ENCODE results near the gene SLC9B1. TPM values are rescaled to one million over a fixed set of nuclear protein-coding genes. Genes with fewer than 3 reads are reported as not detected.
A peak's percentile ranks its signal among the peaks of the same experiment; 100 is the strongest.
"Not testable (repeated sequence)": the region's sequence is repeated elsewhere in the genome, so short reads cannot be mapped to it uniquely, and the experiment has no call there.

Gene SLC9B1
- total RNA-seq, 1 donor from 2014 or later: 0.86 TPM

GRCh38 chr4:102897610-102898009, 121.9 kb downstream of the SLC9B1 start:
- intact Hi-C loops (cut with DNase I); DNase-seq (ENCODE audit: low spot score): not testable (repeated sequence)

- intact Hi-C loops (cut with DNase I); DNase-seq (ENCODE audit: low spot score): not testable (repeated sequence)
Observed at GRCh38 chr4:102896547-102896946, 123.0 kb downstream of the SLC9B1 start.

- intact Hi-C loops (cut with DNase I): not testable (repeated sequence)
Observed at GRCh38 chr4:102889866-102890265, 129.6 kb downstream of the SLC9B1 start.

GRCh38 chr4:102888570-102888969, 130.9 kb downstream of the SLC9B1 start:
- intact Hi-C loops (cut with DNase I); DNase-seq (ENCODE audit: low spot score): not testable (repeated sequence)

More at GRCh38 chr4:102889866-102890265, 129.6 kb downstream of the SLC9B1 start:
- DNase-seq (ENCODE audit: low spot score): not testable (repeated sequence)

GRCh38 chr4:102883278-102883677, 136.2 kb downstream of the SLC9B1 start:
- DNase-seq (ENCODE audit: low spot score): no peak
- intact Hi-C loops (cut with DNase I): no loop called here

- intact Hi-C loops (cut with DNase I): no loop called here
- DNase-seq (ENCODE audit: low spot score): no peak
Observed at GRCh38 chr4:102881343-102881742, 138.2 kb downstream of the SLC9B1 start.

- no peak for DNase-seq (ENCODE audit: low spot score)
- intact Hi-C loops (cut with DNase I): no loop called here
Observed at GRCh38 chr4:102878901-102879300, 140.6 kb downstream of the SLC9B1 start.

- DNase-seq (ENCODE audit: low spot score); intact Hi-C loops (cut with DNase I): not testable (repeated sequence)
Observed at GRCh38 chr4:102878349-102878748, 141.2 kb downstream of the SLC9B1 start.

- intact Hi-C loops (cut with DNase I); DNase-seq (ENCODE audit: low spot score): not testable (repeated sequence)
Observed at GRCh38 chr4:102877477-102878106, 141.9 kb downstream of the SLC9B1 start.

- DNase-seq (ENCODE audit: low spot score): no peak
- intact Hi-C loops (cut with DNase I): no loop called here
Observed at GRCh38 chr4:102871772-102872171, 147.7 kb downstream of the SLC9B1 start.

- intact Hi-C loops (cut with DNase I): loop anchor here (1.0 to 10.0 kb wide), 5 partner anchors 42 to 367 kb away; partner anchors contain the start of genes BDH2, MANBA, NFKB1 and SLC9B1
- no peak for DNase-seq (ENCODE audit: low spot score)
Observed at GRCh38 chr4:102869569-102870197, 149.8 kb downstream of the SLC9B1 start.

GRCh38 chr4:102868781-102869568, 150.5 kb downstream of the SLC9B1 start, which contains the start of gene CISD2:
CISD2 (plus strand) TSS chr4:102868992; CDS start chr4:102869085, 93 bp downstream.
- peak; percentile 97 for DNase-seq (ENCODE audit: low spot score)
- intact Hi-C loops (cut with DNase I): loop anchor here (1.0 to 10.0 kb wide), 5 partner anchors 42 to 367 kb away; partner anchors contain the start of genes BDH2, MANBA, NFKB1 and SLC9B1

- no peak for DNase-seq (ENCODE audit: low spot score)
- intact Hi-C loops (cut with DNase I): loop anchor here (2.0 to 10.0 kb wide), 4 partner anchors 106 to 366 kb away; partner anchors contain the start of genes BDH2, MANBA, NFKB1 and SLC9B1
Observed at GRCh38 chr4:102868153-102868780, 151.2 kb downstream of the SLC9B1 start.

GRCh38 chr4:102867278-102868152, 152.0 kb downstream of the SLC9B1 start:
- no peak for DNase-seq (ENCODE audit: low spot score)
- intact Hi-C loops (cut with DNase I): loop anchor here (2.0 to 10.0 kb wide), 4 partner anchors 105 to 365 kb away; partner anchors contain the start of genes BDH2, MANBA, NFKB1 and SLC9B1

- not testable (repeated sequence) for DNase-seq (ENCODE audit: low spot score)
- intact Hi-C loops (cut with DNase I): loop anchor here (5.0 to 10.0 kb wide), 3 partner anchors 103 to 363 kb away; partner anchors contain the start of genes BDH2, MANBA and NFKB1
Observed at GRCh38 chr4:102865327-102865726, 154.2 kb downstream of the SLC9B1 start.

GRCh38 chr4:102862747-102863146, 156.8 kb downstream of the SLC9B1 start:
- intact Hi-C loops (cut with DNase I): loop anchor here (10.0 kb wide), 1 partner anchor 232 kb away; the partner anchor contains the start of gene BDH2
- no peak for DNase-seq (ENCODE audit: low spot score)

GRCh38 chr4:102862016-102862415, 157.5 kb downstream of the SLC9B1 start:
- DNase-seq (ENCODE audit: low spot score): no peak
- intact Hi-C loops (cut with DNase I): loop anchor here (10.0 kb wide), 1 partner anchor 233 kb away; the partner anchor contains the start of gene BDH2

Measured in cardiac septum (tissue), 1 donor.